OCI-LY1 (cell line): Measurements from ENCODE around the gene VOPP1.

Experiments
- H2AFZ ChIP-seq: fragments of 200-600 bp; sonication (generic), shearing (Covaris generic); 2 replicates; pipeline ENCODE4 v1.6.0; 2014; ENCODE audit warnings: antibody characterized with exemption, mild to moderate bottlenecking, low read length
- H3F3A ChIP-seq: fragments of 200-600 bp; sonication (generic), shearing (Covaris generic); 2 replicates; pipeline ENCODE4 v1.6.0; 2014; ENCODE audit warnings: mild to moderate bottlenecking, antibody characterized with exemption, low read length, moderate library complexity; ENCODE audit not compliant: insufficient read depth
- H3K27ac ChIP-seq: fragments of 200-600 bp; sonication (generic); 2 replicates; pipeline ENCODE4 v1.5.1; 2014; ENCODE audit warnings: low read length, mixed run types, mild to moderate bottlenecking, low read depth; ENCODE audit not compliant: poor library complexity, severe bottlenecking
- H3K27me3 ChIP-seq: fragments of 200-600 bp; sonication (generic); 2 replicates; pipeline ENCODE4 v1.6.0; 2014; ENCODE audit warnings: antibody characterized with exemption, mild to moderate bottlenecking, low read length, moderate library complexity; ENCODE audit not compliant: insufficient read depth
- H3K36me3 ChIP-seq: fragments of 200-600 bp; sonication (generic); 2 replicates; pipeline ENCODE4 v1.6.1; 2014; ENCODE audit warnings: mild to moderate bottlenecking, antibody characterized with exemption, low read length, moderate library complexity, mixed read lengths; ENCODE audit not compliant: insufficient read depth
- H3K4me1 ChIP-seq: fragments of 200-600 bp; sonication (generic); 2 replicates; pipeline ENCODE4 v1.5.1; 2014; ENCODE audit warnings: mild to moderate bottlenecking, low read length, moderate library complexity; ENCODE audit not compliant: insufficient read depth, severe bottlenecking
- H3K4me2 ChIP-seq: fragments of 200-600 bp; sonication (generic), shearing (Covaris generic); 2 replicates; pipeline ENCODE4 v1.6.1; 2014; ENCODE audit warnings: low read length
- H3K4me3 ChIP-seq: fragments of 200-600 bp; sonication (generic); 2 replicates; pipeline ENCODE4 v1.5.1; 2014; ENCODE audit warnings: low read length, low read depth, mild to moderate bottlenecking, mixed read lengths; ENCODE audit not compliant: poor library complexity, severe bottlenecking
- H3K79me2 ChIP-seq: fragments of 200-600 bp; shearing (Covaris generic); 2 replicates; pipeline ENCODE4 v1.6.1; 2016; ENCODE audit warnings: mixed run types, low read length, mixed read lengths; ENCODE audit not compliant: insufficient read depth
- H3K9ac ChIP-seq: fragments of 200-600 bp; sonication (generic), shearing (Covaris generic); 2 replicates; pipeline ENCODE4 v1.6.1; 2014; ENCODE audit warnings: mild to moderate bottlenecking, low read length, mixed read lengths
- H3K9me2 ChIP-seq: fragments of 200-600 bp; sonication (generic), shearing (Covaris generic); 2 replicates; pipeline ENCODE4 v1.6.1; 2014; ENCODE audit warnings: low read depth, mild to moderate bottlenecking, low read length, mixed read lengths
- H3K9me3 ChIP-seq: fragments of 200-600 bp; shearing (Covaris generic); 2 replicates; pipeline ENCODE4 v1.6.1; 2014; ENCODE audit warnings: low read length, mixed read lengths
- H4K20me1 ChIP-seq: fragments of 200-600 bp; sonication (generic), shearing (Covaris generic); 2 replicates; pipeline ENCODE4 v1.6.0; 2016; ENCODE audit warnings: mild to moderate bottlenecking, low read length; ENCODE audit not compliant: insufficient read depth
- CTCF ChIP-seq: fragments of 200-600 bp; sonication (generic), shearing (Covaris generic); IDR thresholded peaks from 2 replicates; pipeline ENCODE4 v1.5.1; 2017; ENCODE audit warnings: mild to moderate bottlenecking, antibody characterized with exemption, low read length, moderate library complexity, mixed read lengths
- EZH2 ChIP-seq: fragments of 200-600 bp; sonication (generic), shearing (Covaris generic); IDR thresholded peaks from 2 replicates; pipeline ENCODE4 v1.8.0; 2017; ENCODE audit warnings: borderline replicate concordance, mixed run types, mild to moderate bottlenecking, antibody characterized with exemption, low read length, moderate library complexity, mixed read lengths

VOPP1 gene

GRCh38 chr7:55589905-55590304, 17.6 kb upstream of the VOPP1 start:
- no peak overlapping the region for H3K4me3 ChIP-seq
- no peak overlapping the region for H2AFZ ChIP-seq
- no peaks in the 10 kb centered on the region for H3K79me2 ChIP-seq
- no peaks in the 10 kb centered on the region for H4K20me1 ChIP-seq
- no peak overlapping the region for H3K27ac ChIP-seq
- no peak overlapping the region for H3K4me2 ChIP-seq
- H3K9me3 ChIP-seq = no peaks in the 10 kb centered on the region
- H3K9ac ChIP-seq = no peak overlapping the region
- H3K27me3 ChIP-seq = no peaks in the 10 kb centered on the region
- no peaks in the 10 kb centered on the region for H3K9me2 ChIP-seq
- H3K4me1 ChIP-seq = no peaks in the 10 kb centered on the region
- no peaks in the 10 kb centered on the region for H3F3A ChIP-seq
- no peak for TF ChIP-seq CTCF
- TF ChIP-seq EZH2 = no peak
- no peaks in the 10 kb centered on the region for H3K36me3 ChIP-seq

- H3K79me2 ChIP-seq = no peaks in the 10 kb centered on the region
- no peaks in the 10 kb centered on the region for H3F3A ChIP-seq
- no peaks in the 10 kb centered on the region for H3K4me1 ChIP-seq
- H3K4me2 ChIP-seq = no peak overlapping the region
- no peak overlapping the region for H3K9ac ChIP-seq
- no peaks in the 10 kb centered on the region for H3K9me2 ChIP-seq
- H2AFZ ChIP-seq = no peak overlapping the region
- no peaks in the 10 kb centered on the region for H4K20me1 ChIP-seq
- TF ChIP-seq CTCF = no peak
- TF ChIP-seq EZH2 = no peak
- no peak overlapping the region for H3K27ac ChIP-seq
- H3K9me3 ChIP-seq = no peaks in the 10 kb centered on the region
- H3K27me3 ChIP-seq = no peaks in the 10 kb centered on the region
- no peaks in the 10 kb centered on the region for H3K36me3 ChIP-seq
- no peak overlapping the region for H3K4me3 ChIP-seq
These were observed 16.8 kb upstream of the VOPP1 start for GRCh38 chr7:55588976-55589604.

GRCh38 chr7:55588379-55588699, 16.0 kb upstream of the VOPP1 start:
- no peaks in the 10 kb centered on the region for H3K79me2 ChIP-seq
- no peak overlapping the region for H3K9ac ChIP-seq
- no peaks in the 10 kb centered on the region for H3F3A ChIP-seq
- no peak overlapping the region for H3K4me3 ChIP-seq
- no peaks in the 10 kb centered on the region for H3K4me1 ChIP-seq
- H3K36me3 ChIP-seq = no peaks in the 10 kb centered on the region
- H3K4me2 ChIP-seq = no peak overlapping the region
- H3K9me3 ChIP-seq = no peaks in the 10 kb centered on the region
- no peak overlapping the region for H2AFZ ChIP-seq
- H3K9me2 ChIP-seq = no peaks in the 10 kb centered on the region
- 0 out of 2 replicates have a peak, but pooled peaks cover under 1% of the 10 kb centered on the region for H3K27me3 ChIP-seq
- TF ChIP-seq CTCF (no peak), EZH2 (no peak)
- H4K20me1 ChIP-seq = no peaks in the 10 kb centered on the region
- H3K27ac ChIP-seq = no peak overlapping the region
